HG03378 (cell line): ENCODE measurements around the gene HSPA1A.
A peak's percentile ranks its signal among the peaks of the same experiment; 100 is the strongest.

Source experiments
- ATAC-seq: cut with Tn5 transposase; IDR thresholded peaks from one replicate; pipeline ENCODE4 v1.9.1; 2021; ENCODE audit warnings: mild to moderate bottlenecking, moderate library complexity; ENCODE audit not compliant: unreplicated experiment

The HSPA1A gene

DNA sequence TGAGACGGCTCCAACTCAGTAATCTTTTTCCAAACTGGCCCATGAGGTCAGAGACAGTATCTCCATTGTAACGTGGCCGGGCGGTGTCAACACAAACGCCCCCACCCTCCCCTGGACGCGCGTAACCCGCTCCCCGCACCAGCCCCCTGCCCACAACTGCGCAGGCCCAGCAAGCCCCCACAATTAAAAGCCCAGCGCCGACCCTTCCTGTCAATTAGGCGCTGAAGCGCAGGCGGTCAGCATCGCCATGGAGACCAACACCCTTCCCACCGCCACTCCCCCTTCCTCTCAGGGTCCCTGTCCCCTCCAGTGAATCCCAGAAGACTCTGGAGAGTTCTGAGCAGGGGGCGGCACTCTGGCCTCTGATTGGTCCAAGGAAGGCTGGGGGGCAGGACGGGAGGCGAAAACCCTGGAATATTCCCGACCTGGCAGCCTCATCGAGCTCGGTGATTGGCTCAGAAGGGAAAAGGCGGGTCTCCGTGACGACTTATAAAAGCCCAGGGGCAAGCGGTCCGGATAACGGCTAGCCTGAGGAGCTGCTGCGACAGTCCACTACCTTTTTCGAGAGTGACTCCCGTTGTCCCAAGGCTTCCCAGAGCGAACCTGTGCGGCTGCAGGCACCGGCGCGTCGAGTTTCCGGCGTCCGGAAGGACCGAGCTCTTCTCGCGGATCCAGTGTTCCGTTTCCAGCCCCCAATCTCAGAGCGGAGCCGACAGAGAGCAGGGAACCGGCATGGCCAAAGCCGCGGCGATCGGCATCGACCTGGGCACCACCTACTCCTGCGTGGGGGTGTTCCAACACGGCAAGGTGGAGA lies at the start of gene HSPA1A, which contains the start of gene HSPA1L:
HSPA1A (plus strand) TSS at position 519 of the 814 bp plus-strand sequence; CDS start at position 733, 214 bp downstream.
HSPA1L (minus strand) TSS at position 259 of the 814 bp plus-strand sequence. CDS start 3,311 bp downstream, outside the sequence.
- ATAC-seq: peak; percentile 35

DNA sequence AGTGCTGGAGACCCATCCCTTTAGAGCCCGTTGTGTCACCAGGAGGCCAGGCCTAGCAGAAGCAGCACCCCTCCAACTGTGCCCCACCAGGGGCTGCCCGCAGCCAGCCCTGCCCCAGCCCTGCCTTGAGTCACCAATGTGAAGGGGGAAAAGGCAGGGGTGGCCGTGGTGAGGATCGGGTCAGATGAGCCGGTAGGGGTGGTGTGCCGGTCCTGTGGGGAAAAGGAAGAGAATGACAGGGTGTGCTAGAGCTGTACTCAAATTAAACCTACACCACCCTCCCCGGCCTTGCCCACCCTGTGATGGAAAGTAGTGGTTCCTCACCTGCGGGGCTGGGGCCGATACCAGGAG lies 49.8 kb upstream of the HSPA1A start:
- no peak for ATAC-seq

GRCh38 chr6:31765910-31766794 lies 49.2 kb upstream of the HSPA1A start:
- no peak for ATAC-seq

DNA sequence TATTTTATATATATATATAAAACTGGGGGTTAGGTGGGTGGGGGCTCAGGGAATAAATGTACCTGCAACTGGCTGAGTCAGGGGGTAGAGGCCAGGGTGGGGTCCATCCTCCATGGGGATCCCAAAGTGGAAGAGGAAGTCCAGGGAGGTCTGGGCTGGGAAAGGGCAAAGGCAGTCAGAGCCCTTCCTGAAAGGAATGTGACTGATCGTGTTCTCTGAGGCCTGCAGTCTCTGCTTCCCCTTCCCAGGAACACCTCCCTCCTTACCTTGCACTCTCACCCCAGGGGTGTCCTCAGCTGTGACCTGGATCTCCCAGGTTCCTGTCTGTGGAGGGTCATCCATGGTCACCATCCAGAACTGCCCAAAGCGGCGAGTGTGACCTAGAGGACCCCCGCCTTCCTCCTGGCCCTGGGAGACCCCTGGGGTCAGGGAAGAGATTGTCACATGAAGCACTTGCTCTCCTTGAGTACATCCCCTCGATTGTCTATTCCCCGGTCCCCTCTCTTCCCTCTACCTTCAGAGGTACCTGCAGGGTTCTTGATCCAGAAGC lies 48.2 kb upstream of the HSPA1A start:
- ATAC-seq: no peak

DNA sequence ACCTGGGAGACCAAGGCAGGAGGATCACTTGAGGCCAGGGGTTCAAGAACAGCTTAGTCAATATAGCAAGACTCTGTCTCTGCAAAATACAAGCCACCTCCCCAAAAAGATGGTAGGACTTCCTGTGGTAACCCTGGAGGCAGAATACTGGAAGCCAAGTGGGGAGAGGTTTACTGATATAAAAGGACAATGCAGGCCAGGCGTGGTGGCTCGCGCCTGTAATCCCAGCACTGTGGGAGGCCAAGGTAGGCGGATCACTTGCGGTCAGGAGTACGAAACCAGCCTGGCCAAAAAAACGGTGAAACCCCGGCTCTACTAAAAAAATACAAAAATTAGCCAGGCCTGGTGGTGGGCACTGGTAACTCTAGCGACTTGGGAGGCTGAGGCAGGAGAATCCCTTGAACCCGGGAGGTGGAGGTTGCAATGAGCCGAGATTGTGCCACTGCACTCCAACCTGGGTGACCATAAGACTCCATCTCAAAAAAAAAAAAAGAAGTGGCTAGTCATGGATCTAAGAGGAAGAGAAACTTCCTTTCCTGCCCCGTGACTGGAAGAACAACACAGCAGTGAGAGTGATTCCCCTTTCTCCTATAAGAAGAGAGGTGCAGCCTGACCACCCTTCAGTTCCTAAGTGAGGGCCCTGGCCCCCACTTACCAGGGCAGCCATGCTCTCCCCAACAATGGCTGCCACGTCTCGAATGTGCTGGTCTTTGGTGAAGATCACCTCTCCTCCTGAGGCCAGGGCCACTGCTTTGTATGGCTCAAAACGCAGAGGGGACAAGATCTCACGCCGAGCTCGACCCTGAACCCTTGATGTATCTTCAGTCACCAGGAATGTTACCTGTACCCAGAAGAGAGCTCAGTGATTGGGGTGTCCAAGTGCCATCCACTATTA lies 46.7 kb upstream of the HSPA1A start:
- no peak for ATAC-seq

DNA sequence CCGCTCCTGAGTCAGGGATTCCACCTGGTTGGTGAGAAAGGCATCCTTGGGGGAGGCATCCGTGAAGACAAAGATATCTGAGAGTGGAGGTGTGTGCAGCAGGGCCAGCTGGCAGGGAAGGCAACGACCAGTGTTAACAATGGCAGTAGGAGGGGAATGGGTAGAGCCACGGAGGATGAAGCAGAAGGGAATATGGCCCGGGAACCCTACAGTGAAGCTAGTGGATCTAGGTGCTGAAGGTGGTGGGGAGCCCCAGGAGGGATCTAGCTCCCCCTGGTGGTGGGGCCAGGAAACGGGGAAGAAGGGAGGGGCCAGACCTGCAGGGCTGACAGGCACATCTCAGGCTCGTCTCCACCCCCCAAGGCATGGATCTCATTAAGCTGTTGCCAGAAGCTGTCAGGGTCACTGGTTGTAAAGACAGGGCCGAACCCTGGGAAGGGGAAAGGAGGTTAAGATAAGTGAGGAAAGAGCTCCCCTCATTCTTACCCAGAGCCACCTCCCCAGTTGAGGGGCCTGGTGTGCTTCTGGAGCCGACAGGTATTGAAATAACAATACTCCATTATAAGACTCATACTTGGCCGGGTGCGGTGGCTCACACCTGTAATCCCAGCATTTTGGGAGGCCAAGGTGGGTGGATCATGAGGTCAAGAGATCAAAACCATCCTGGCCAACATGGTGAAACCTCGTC lies 45.5 kb upstream of the HSPA1A start:
- ATAC-seq: no peak

- no peak for ATAC-seq
Measured at GRCh38 chr6:31770860-31771259, 44.5 kb upstream of the HSPA1A start.

- ATAC-seq: no peak
Measured at GRCh38 chr6:31771992-31772358, 43.4 kb upstream of the HSPA1A start.

DNA sequence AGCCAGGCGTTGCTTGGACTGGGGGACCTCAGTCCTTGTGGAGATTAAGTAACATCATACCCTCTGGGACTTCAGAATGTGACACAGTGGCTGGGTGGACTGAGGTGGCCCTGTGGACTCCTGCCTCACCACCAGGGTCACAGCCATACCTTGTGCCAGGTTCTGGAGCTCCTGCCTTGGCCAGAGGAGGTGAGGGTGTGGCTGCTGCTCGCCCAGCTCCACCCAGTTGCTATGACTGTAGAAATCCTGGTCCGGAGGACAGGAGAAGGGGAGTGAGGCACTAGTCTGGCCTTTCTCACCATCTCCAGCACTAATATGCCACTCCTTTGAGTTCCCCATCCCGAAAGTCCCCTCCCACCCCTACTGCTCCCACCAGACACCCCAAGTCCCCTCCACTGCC lies 40.2 kb upstream of the HSPA1A start:
- no peak for ATAC-seq

GRCh38 chr6:31775633-31776484 lies 39.5 kb upstream of the HSPA1A start:
- ATAC-seq: no peak

DNA sequence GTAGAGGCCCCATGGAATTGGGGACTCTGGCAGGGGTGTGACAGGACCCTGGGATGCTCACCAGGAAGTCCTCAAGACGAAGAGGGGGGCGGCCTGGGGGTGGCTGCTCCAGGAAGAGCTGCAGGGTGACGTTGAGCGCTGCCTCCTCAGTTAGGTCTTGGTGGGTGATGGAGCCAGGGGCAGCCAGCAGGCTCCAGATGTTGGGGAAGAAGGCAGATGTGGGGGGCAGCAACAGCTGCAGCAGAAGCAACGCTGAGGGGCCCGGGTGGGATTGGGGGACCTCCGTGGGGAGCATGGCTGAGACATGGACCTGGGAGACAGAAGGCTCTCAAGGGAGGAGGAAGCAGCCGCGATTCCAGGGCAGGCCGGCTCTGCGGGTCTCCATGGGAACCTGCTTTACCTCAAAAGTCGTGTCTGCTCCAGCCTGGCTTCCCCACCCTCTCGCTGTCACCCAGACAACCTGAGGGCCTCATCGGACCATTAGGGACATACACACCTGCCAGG lies 38.8 kb upstream of the HSPA1A start:
- no peak for ATAC-seq

DNA sequence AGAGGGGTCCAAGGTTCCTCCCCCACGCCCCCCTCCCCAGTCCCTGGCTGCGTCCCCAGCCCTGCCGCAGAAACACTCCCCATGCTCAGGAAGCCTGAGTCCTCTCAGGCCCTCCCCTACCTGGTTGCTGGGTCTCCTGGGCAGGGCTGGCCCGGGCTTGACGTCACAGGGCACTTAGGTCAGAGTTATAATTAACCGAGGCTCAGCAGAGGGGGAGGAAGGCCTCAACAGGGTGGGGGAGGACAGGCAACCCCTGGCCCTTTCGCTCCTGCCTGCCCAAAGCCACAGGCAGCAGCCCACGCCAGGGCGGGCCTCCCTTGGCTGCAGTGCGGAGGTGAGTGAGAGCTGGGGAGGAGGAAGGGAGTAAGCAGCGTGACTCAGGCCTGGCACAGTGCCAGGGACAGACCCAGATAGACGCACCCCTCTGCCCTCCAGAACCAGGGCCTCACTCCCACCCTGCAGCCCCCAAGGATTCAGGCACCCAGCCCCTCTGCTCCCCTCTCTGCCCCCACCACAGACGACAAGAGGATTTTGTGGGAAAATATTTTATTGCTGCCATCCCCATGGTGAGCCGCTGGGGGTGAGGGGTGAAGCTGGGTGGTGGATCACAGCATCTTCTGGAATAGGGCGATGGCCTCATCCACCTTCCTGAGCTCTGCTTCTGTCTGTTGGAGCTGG lies 38.2 kb upstream of the HSPA1A start, which contains the start of gene VWA7:
VWA7 (minus strand) TSS at position 340 of the 678 bp plus-strand sequence. CDS start 549 bp downstream, outside the sequence.
- ATAC-seq: peak; percentile 66

GRCh38 chr6:31777667-31778050 lies 37.7 kb upstream of the HSPA1A start:
- no peak for ATAC-seq

GRCh38 chr6:31778193-31778592 lies 37.1 kb upstream of the HSPA1A start:
- no peak for ATAC-seq

- no peak for ATAC-seq
Measured at GRCh38 chr6:31778999-31779885, 36.1 kb upstream of the HSPA1A start.

- ATAC-seq: no peak
Measured at GRCh38 chr6:31779908-31780307, 35.4 kb upstream of the HSPA1A start.
